Neuronal stem cell (in vitro differentiated cells): ENCODE measurements around the gene AURKAIP1.
A peak's percentile ranks its signal among the peaks of the same experiment; 100 is the strongest.
"Not testable (repeated sequence)": the region's sequence is repeated elsewhere in the genome, so short reads cannot be mapped to it uniquely, and the experiment has no call there.

Experiments used
- DNase-seq: peaks from one replicate; pipeline ENCODE4 v3.0.0-alpha.2; 2013; ENCODE audit warnings: low spot score
- H2AFZ ChIP-seq: one replicate; pipeline ENCODE4 v1.6.1; 2013; ENCODE audit warnings: mild to moderate bottlenecking, low read length, inconsistent platforms
- H2AK5ac ChIP-seq: 2 replicates; pipeline ENCODE4 v1.6.1; 2013; ENCODE audit warnings: low read depth, mild to moderate bottlenecking, inconsistent platforms, low read length, moderate library complexity, mixed read lengths
- H2BK120ac ChIP-seq: 2 replicates; pipeline ENCODE4 v1.6.1; 2013; ENCODE audit warnings: low read depth, mild to moderate bottlenecking, inconsistent platforms, low read length, moderate library complexity, mixed read lengths
- H2BK12ac ChIP-seq: one replicate; pipeline ENCODE4 v1.6.1; 2013; ENCODE audit warnings: low read length, inconsistent platforms
- H2BK15ac ChIP-seq: 2 replicates; pipeline ENCODE4 v1.6.1; 2013; ENCODE audit warnings: mild to moderate bottlenecking, low read length, inconsistent platforms, mixed read lengths
- H2BK5ac ChIP-seq: one replicate; pipeline ENCODE4 v1.6.1; 2013; ENCODE audit warnings: inconsistent platforms, mild to moderate bottlenecking, low read length, moderate library complexity
- H3K14ac ChIP-seq: one replicate; pipeline ENCODE4 v1.6.1; 2013; ENCODE audit warnings: low read length, inconsistent platforms
- H3K18ac ChIP-seq: 2 replicates; pipeline ENCODE4 v1.6.1; 2013; ENCODE audit warnings: low read length, inconsistent platforms
- H3K23ac ChIP-seq: 2 replicates; pipeline ENCODE4 v1.6.1; 2013; ENCODE audit warnings: low read depth, mild to moderate bottlenecking, mixed read lengths, low read length, inconsistent platforms; ENCODE audit not compliant: poor library complexity
- H3K27ac ChIP-seq: replicated peaks from 3 replicates; pipeline ENCODE4 v1.5.1; 2013; ENCODE audit warnings: low read length, inconsistent platforms
- H3K27me3 ChIP-seq, 3 experiments: 2 replicates each; pipeline ENCODE4 v1.6.1; 2013; ENCODE audit warnings: low read length in 3 of 3, mild to moderate bottlenecking in 2 of 3, inconsistent platforms in 1 of 3, low read depth in 1 of 3, mixed read lengths in 1 of 3, moderate library complexity in 1 of 3; ENCODE audit not compliant: control insufficient read depth in 3 of 3, insufficient read depth in 3 of 3
- H3K36me3 ChIP-seq, 2 donors: replicated peaks in 1 of 2; 2 replicates each; pipeline ENCODE4 v1.6.1; 2013; ENCODE audit warnings: low read length in 2 of 2; ENCODE audit not compliant: control insufficient read depth in 2 of 2, insufficient read depth in 2 of 2
- H3K4ac ChIP-seq: 2 replicates; pipeline ENCODE4 v1.6.1; 2013; ENCODE audit warnings: inconsistent platforms, mild to moderate bottlenecking, low read length, moderate library complexity
- H3K4me1 ChIP-seq, 2 donors: 1 replicate in 1 of 2; 2 replicates in 1 of 2; pipeline ENCODE4 v1.6.1; 2013; ENCODE audit warnings: low read length in 2 of 2, low read depth in 1 of 2; ENCODE audit not compliant: control insufficient read depth in 2 of 2, insufficient read depth in 1 of 2
- H3K4me2 ChIP-seq: one replicate; pipeline ENCODE4 v1.6.1; 2013; ENCODE audit warnings: mild to moderate bottlenecking, low read length, inconsistent platforms; ENCODE audit not compliant: insufficient read depth, poor library complexity, severe bottlenecking
- H3K4me3 ChIP-seq, 2 donors: 2 replicates each; pipeline ENCODE4 v1.5.1; 2013; ENCODE audit warnings: low read length in 2 of 2, mild to moderate bottlenecking in 2 of 2, inconsistent platforms in 1 of 2, moderate library complexity in 1 of 2
- H3K79me1 ChIP-seq: one replicate; pipeline ENCODE4 v1.6.1; 2013; ENCODE audit warnings: low read depth, mild to moderate bottlenecking, inconsistent platforms, low read length, moderate library complexity
- H3K9ac ChIP-seq: one replicate; pipeline ENCODE4 v1.6.1; 2013; ENCODE audit warnings: mild to moderate bottlenecking, low read depth, low read length, inconsistent platforms; ENCODE audit not compliant: poor library complexity
- H3K9me3 ChIP-seq, 2 donors: replicated peaks in 1 of 2; 2 replicates each; pipeline versions ENCODE3 to v1.6.1; 2013; ENCODE audit warnings: low read length in 2 of 2, mild to moderate bottlenecking in 2 of 2, inconsistent platforms in 1 of 2, low read depth in 1 of 2, mixed read lengths in 1 of 2, moderate library complexity in 1 of 2; ENCODE audit not compliant: control insufficient read depth in 2 of 2, insufficient read depth in 1 of 2
- H4K8ac ChIP-seq: one replicate; pipeline ENCODE4 v1.6.1; 2013; ENCODE audit warnings: low read depth, mild to moderate bottlenecking, inconsistent platforms, low read length, moderate library complexity
- H4K91ac ChIP-seq: one replicate; pipeline ENCODE4 v1.6.1; 2013; ENCODE audit warnings: low read length, low read depth, mild to moderate bottlenecking, inconsistent platforms; ENCODE audit not compliant: poor library complexity
- WGBS, 2 donors: extraction: QIAGEN DNeasy Blood & Tissue Kit; methylation state at CpG; one replicate each; pipeline ENCODE4 v1.1.7; 2013; ENCODE audit warnings: missing lambda C conversion rate in 2 of 2, mixed read lengths in 1 of 2; ENCODE audit not compliant: insufficient read length in 2 of 2, insufficient replicate concordance in 1 of 2; ENCODE audit errors: extremely low coverage in 2 of 2; 5-methylcytosine and 5-hydroxymethylcytosine counted together

The AURKAIP1 gene

GRCh38 chr1:1411626-1412025 is 36.6 kb upstream of the AURKAIP1 start:
- Histone ChIP-seq H3K14ac (no peak overlapping the region), H2AK5ac (no peak overlapping the region), H2BK12ac (no peak overlapping the region), H4K8ac (no peak overlapping the region), H3K36me3 (peaks cover 2 to 15% of the 10 kb centered on the region in 2 donors), H3K4me1 (peaks cover 4 to 7% of the 10 kb centered on the region in 2 donors), H2BK5ac (no peak overlapping the region), H3K4me3 (no peak overlapping the region), H3K27me3 (no peaks in the 10 kb centered on the region), H3K23ac (peak overlapping the region; percentile 69), H2BK15ac (no peak overlapping the region), H3K4ac (no peak overlapping the region), H3K79me1 (peaks cover 13% of the 10 kb centered on the region), H3K18ac (no peak overlapping the region), H3K9ac (no peak overlapping the region), H4K91ac (no peak overlapping the region), H2BK120ac (no peak overlapping the region), H3K27ac (no peak overlapping the region), H2AFZ (no peak overlapping the region), H3K4me2 (no peak overlapping the region), H3K9me3 (no peaks in the 10 kb centered on the region)
- no CpG with 5 or more reads among the region's 13 CpGs for WGBS, 2 donors
- DNase-seq, result no peak

- peak overlapping the region; percentile 50 for H3K27ac ChIP-seq
- not testable (repeated sequence) for H3K9ac ChIP-seq
- peaks cover 7 to 15% of the 10 kb centered on the region in 2 donors for H3K4me1 ChIP-seq
Observed at GRCh38 chr1:1410238-1410637, 35.2 kb upstream of the AURKAIP1 start.

GRCh38 chr1:1407636-1408318 is 32.8 kb upstream of the AURKAIP1 start:
- Histone ChIP-seq H3K4me1 (peaks cover 7 to 15% of the 10 kb centered on the region in 2 donors), H2BK120ac (peak overlapping the region; percentile 87), H3K9me3 (no peaks in the 10 kb centered on the region), H4K91ac (no peak overlapping the region), H3K27me3 (no peaks in the 10 kb centered on the region), H3K36me3 (peaks cover 23 to 50% of the 10 kb centered on the region in 2 donors), H3K4me3 (peak overlapping the region; percentile 89 to 93), H3K79me1 (peaks cover 22% of the 10 kb centered on the region), H3K18ac (peak overlapping the region; percentile 99), H2BK5ac (peak overlapping the region; percentile 78), H3K4me2 (peak overlapping the region; percentile 77), H2BK12ac (no peak overlapping the region), H4K8ac (no peak overlapping the region), H3K23ac (peak overlapping the region; percentile 65), H3K27ac (peak overlapping the region; percentile 61), H2BK15ac (peak overlapping the region; percentile 49), H2AK5ac (peak overlapping the region; percentile 99), H3K4ac (peak overlapping the region; percentile 66), H2AFZ (peak overlapping the region; percentile 88), H3K14ac (peak overlapping the region; percentile 82), H3K9ac (peak overlapping the region; percentile 96)
- WGBS, 2 donors, result no CpG with 5 or more reads among the region's 41 CpGs
- DNase-seq, result no peak

More at GRCh38 chr1:1410238-1410637, 35.2 kb upstream of the AURKAIP1 start:
- not testable (repeated sequence) for H3K4me3 ChIP-seq, H3K27me3 ChIP-seq, H2BK5ac ChIP-seq, H2BK120ac ChIP-seq, H4K91ac ChIP-seq, H3K14ac ChIP-seq, H2BK12ac ChIP-seq, H3K4ac ChIP-seq, H2BK15ac ChIP-seq, H3K23ac ChIP-seq, H3K18ac ChIP-seq, DNase-seq, H2AFZ ChIP-seq, H2AK5ac ChIP-seq, H4K8ac ChIP-seq, H3K9me3 ChIP-seq, H3K4me2 ChIP-seq
- Histone ChIP-seq H3K36me3 (peaks cover 10 to 28% of the 10 kb centered on the region in 2 donors), H3K79me1 (peaks cover 17% of the 10 kb centered on the region)
- WGBS, 2 donors, result no CpG with 5 or more reads among the region's 8 CpGs

- Histone ChIP-seq H3K9me3 (no peaks in the 10 kb centered on the region), H2BK5ac (peak within 1 kb of the TSS; percentile 78)
- peak; percentile 85 for DNase-seq
Observed at GRCh38 chr1:1406821-1407635, 32.0 kb upstream of the AURKAIP1 start, which contains the start of gene MRPL20. Gene MRPL20 (minus strand): TSS chr1:1407293. CDS start chr1:1407217, 76 bp downstream.

More at GRCh38 chr1:1406821-1407635, 32.0 kb upstream of the AURKAIP1 start, which contains the start of gene MRPL20:
- Histone ChIP-seq H3K14ac (peak within 1 kb of the TSS; percentile 82), H2BK120ac (peak within 1 kb of the TSS; percentile 87), H3K36me3 (peaks cover 28 to 57% of the 10 kb centered on the region in 2 donors), H2BK12ac (peak within 1 kb of the TSS; percentile 41), H2AK5ac (peak within 1 kb of the TSS; percentile 99), H4K8ac (peak within 1 kb of the TSS; percentile 48), H3K27ac (peak within 1 kb of the TSS; percentile 61), H2BK15ac (peak within 1 kb of the TSS; percentile 49), H2AFZ (peak within 1 kb of the TSS; percentile 88), H3K23ac (peak within 1 kb of the TSS; percentile 100), H3K4me3 (peak within 1 kb of the TSS; percentile 89 to 93), H3K4me2 (peak within 1 kb of the TSS; percentile 77), H3K18ac (peak within 1 kb of the TSS; percentile 99), H3K9ac (peak within 1 kb of the TSS; percentile 96), H4K91ac (peak within 1 kb of the TSS; percentile 56), H3K4me1 (peaks cover 7 to 15% of the 10 kb centered on the region in 2 donors), H3K79me1 (peaks cover 22% of the 10 kb centered on the region), H3K27me3 (no peaks in the 10 kb centered on the region), H3K4ac (peak within 1 kb of the TSS; percentile 66)
- no CpG with 5 or more reads among the region's 98 CpGs for WGBS, 2 donors
